Suprapubic skin (tissue), 4 donors: ENCODE results near the gene EXD3.

Experiments used
- CTCF ChIP-seq, 2 donors: fragments of 200-600 bp in 1 of 2; fragments of 450-650 bp in 1 of 2; sonication (generic) in 1 of 2; IDR thresholded peaks; one replicate each; pipeline ENCODE4 v1.5.1; 2016 to 2019; ENCODE audit warnings: antibody characterized with exemption in 2 of 2, mild to moderate bottlenecking in 1 of 2, moderate library complexity in 1 of 2
- POLR2A ChIP-seq, 2 donors: fragments of 450-650 bp; IDR thresholded peaks; one replicate each; pipeline ENCODE4 v1.6.1; 2017; ENCODE audit warnings: antibody characterized with exemption in 2 of 2, mild to moderate bottlenecking in 2 of 2, moderate library complexity in 2 of 2
- POLR2AphosphoS5 ChIP-seq, 3 donors: sonication (generic); formaldehyde crosslinking; IDR thresholded peaks; one replicate each; pipeline ENCODE4 v1.6.1; 2017; ENCODE audit warnings: antibody characterized with exemption in 3 of 3

GRCh38 chr9:137454145-137454596 is 31.2 kb upstream of the EXD3 start:
- TF ChIP-seq CTCF (IDR thresholded peaks at IDR 0.05) (no peak), POLR2AphosphoS5 (IDR thresholded peaks at IDR 0.05) (no peak), POLR2A (IDR thresholded peaks at IDR 0.05) (no peak)
